NCI-H1417 treated with DMSO at 0.1 percent for 48 hours (cell line): ENCODE results near the gene SPAG7.
"Not testable (repeated sequence)": the region's sequence is repeated elsewhere in the genome, so short reads cannot be mapped to it uniquely, and the experiment has no call there.

ENCODE experiments used
- DNase-seq: peaks from one replicate; lab custom pipeline; 2025; lab: John Stamatoyannopoulos, UW

SPAG7 gene

DNA sequence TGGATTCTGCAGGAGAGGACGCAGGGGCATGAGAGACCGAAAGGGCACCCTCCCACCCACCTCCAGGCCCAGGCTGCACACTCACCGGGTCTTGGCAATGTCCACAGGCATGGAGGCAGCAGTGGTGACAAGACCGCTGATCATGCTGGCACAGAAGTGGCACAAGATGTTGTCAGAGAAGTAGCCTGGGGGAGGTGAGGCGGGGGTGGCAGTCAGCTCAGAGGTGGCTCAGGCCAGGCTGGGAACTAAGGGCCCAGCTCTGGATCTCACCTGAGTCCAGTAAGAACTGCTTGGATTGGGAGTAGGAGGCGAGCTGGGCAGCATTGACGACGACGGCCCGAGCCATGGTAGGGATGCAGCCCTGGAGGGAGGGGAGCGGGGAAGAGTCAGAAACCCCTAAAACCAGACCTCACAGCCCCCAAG is 29.5 kb downstream of the SPAG7 start:
- DNase-seq: no peak

DNA sequence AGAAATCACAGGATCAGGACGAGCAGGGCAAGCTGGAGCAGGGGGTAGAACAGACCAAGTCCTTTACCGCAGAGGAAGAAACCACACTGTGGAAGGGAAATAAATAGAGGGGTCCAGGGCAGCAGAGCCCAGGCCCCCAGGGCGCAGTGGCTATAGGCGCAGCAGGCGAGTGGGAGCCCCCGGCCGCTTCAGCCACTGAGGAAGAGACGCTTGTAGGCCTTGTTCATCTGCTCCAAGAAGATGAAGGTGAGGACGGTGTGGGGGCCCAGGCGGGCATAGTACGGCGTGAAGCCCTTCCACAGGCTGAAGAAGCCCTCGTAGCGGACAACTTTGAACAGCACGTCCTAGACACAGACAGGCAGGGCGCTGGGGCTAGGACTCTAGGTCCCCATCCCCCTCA is 30.1 kb downstream of the SPAG7 start:
- DNase-seq: no peak

DNA sequence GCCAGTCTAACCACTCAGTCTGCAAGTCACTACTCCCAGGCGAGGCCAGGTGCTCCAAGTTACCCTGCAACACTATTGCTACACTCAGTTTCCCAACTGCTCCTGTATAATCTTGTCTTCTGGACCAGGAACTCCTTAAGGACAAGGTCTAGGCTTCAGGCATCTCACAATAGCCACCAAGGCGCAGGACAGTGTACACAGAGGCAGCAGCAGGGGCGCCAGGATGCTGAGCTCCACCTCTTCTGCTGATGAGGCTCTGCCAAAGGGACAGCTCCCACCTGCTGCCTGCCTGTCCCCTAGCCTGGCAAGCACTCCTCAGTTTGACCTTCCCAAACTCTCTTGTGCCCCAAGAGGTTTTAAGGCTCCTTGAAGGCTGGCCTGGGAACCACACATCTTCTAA is 31.2 kb downstream of the SPAG7 start:
- no peak for DNase-seq

DNA sequence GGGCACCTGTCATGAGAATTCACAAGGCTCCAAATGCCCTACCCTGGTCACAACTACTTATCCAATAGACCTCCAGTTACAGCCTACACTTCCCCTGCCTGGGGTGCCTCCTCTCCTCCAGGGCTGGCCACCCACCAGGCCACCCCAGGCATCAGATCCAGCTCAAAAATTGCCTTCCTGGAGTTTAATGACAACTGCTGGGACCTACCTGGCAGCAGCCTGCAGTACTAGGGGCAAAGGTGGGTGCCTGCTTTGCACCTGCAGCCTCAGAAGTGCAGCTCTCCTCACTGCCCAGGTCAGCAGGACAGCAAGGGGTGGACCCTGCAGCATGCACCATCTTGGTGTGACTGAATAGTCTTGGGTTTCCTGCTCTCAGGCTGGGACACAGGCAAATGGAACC is 32.0 kb downstream of the SPAG7 start:
- DNase-seq: no peak

DNA sequence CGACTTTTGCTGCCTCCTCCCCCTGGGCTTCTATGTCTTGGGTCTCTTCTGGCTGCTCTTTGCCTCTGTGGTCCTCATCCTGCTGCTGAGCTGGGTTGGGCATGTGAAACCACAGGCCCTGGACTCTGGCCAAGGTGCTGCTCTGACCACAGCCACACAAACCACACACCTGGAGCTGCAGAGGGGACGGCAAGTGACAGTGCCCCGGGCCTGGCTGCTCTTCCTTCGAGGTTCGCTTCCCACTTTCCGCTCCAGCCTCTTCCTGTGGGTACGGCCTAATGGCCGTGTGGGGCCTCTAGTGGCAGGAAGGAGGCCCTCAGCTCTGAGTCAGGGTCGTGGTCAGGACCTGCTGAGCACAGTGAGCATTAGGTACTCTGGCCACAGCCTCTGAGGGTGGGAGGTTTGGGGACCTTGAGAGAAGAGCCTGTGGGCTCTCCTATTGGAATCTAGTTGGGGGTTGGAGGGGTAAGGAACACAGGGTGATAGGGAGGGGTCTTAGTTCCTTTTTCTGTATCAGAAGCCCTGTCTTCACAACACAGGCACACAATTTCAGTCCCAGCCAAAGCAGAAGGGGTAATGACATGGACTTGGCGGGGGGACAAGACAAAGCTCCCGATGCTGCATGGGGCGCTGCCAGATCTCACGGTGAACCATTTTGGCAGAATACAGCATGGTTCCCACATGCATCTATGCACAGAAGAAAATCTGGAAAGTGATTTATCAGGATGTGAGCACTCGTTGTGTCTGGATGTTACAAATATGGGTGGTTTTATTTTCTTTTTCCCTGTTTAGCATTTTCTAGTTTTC is 33.2 kb downstream of the SPAG7 start:
- no peak for DNase-seq

DNA sequence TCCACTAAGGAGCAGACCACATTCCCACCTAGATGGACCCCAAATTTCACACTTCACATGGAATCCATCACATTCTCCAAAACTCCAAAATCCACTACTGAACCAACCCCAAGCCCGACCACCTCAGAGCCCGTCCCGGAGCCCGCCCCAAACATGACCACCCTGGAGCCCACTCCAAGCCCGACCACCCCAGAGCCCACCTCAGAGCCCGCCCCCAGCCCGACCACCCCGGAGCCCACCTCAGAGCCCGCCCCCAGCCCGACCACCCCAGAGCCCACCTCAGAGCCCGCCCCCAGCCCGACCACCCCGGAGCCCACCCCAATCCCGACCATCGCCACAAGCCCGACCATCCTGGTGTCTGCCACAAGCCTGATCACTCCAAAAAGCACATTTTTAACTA is 34.0 kb downstream of the SPAG7 start:
- DNase-seq: no peak

DNA sequence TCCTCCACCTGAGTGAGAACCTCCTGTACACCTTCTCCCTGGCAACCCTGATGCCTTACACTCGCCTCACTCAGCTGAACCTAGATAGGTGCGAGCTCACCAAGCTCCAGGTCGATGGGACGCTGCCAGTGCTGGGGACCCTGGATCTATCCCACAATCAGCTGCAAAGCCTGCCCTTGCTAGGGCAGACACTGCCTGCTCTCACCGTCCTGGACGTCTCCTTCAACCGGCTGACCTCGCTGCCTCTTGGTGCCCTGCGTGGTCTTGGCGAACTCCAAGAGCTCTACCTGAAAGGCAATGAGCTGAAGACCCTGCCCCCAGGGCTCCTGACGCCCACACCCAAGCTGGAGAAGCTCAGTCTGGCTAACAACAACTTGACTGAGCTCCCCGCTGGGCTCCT is 34.9 kb downstream of the SPAG7 start:
- no peak for DNase-seq

DNA sequence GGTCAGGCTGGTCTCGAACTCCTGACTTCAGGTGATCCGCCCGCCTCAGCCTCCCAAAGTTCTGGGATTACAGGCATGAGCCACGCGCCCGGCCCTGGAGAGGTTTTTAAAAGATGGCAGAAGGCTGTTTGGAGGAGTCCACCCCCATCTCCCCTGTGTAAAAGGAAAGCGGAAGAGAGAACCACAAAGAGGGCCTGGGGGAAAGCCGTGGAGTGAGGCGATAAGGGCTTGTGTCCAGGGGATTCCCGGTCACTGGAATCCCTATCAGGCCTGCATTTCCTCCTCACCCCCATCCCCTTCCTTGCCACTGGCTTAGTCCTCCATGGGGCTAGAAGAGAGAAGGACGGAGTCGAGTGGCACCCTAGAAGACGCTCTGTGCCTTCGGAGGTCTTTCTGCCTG is 35.7 kb downstream of the SPAG7 start, which contains the start of gene GP1BA:
GP1BA (plus strand) TSS at position 315 of the 400 bp plus-strand sequence. CDS start 328 bp downstream, outside the sequence.
- no peak for DNase-seq

DNA sequence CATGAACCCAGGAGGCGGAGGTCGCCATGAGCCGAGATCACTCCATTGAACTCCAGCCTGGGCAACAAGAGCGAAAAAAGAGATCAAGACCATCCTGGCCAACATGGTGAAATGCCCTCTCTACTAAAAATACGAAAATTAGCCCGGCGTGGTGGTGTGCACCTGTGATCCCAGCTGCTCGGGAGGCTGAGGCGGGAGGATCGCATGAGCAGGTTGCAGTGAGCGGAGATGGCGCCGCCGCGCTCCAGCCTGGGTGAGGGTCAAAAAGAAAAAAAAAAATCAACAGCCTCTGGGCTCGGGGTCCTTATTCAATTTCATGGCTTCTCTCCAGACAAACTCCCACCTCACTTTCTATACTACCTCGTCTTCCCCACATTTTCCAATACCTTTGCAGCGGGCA is 38.7 kb downstream of the SPAG7 start:
- DNase-seq: no peak

DNA sequence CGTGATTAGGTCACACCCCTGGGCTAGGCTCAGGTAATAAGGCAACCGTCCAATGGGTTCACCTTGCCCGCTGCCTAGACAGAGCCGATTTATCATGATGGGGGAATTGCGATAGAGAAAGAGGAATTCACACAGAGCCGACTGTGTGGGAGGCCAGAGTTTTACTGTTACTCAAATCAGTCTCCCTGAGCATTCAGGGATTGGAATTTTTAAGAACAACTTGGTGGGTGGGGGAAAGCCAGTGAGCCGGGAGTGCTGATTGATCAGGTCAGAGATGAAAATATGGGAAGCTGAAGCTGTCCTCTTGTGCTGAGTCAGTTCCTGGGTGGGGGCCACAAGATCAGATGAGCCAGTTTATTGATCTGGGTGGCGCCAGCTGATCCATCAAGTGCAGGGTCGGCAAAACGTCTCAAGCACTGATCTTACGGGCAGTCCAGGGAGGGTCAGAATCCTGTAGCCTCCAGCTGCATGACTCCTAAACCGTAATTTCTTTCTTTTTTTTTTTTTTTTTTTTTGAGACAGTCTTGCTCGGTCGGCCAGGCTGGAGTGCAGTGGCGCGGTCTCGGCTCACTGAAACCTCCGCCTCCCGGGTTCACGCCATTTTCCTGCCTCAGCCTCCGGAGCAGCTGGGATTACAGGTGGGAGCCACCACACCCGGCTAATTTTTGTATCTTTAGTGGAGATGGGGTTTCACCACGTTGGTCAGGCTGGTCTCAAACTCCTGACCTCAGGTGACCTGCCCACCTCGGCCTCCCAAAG is 40.9 kb downstream of the SPAG7 start:
- DNase-seq: not testable (repeated sequence)

DNA sequence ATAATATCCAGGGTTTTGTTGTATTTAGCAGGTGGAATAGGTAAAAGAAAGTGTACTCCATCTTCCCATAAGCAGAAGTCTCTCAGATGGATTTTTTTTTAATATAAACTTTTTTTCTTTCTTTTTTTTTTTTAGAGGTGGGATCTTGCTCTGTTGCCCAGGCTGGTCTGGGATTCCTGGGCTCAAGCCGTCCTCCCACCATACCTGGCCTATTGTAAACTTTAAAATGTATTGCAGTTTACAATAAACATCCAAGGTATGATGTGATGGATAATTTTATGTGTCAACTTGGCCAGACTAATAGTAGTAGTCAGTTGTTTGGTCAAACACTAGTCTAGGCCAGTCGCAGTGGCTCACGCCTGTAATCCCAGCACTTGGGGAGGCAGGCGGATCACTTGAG is 46.3 kb downstream of the SPAG7 start:
- no peak for DNase-seq

DNA sequence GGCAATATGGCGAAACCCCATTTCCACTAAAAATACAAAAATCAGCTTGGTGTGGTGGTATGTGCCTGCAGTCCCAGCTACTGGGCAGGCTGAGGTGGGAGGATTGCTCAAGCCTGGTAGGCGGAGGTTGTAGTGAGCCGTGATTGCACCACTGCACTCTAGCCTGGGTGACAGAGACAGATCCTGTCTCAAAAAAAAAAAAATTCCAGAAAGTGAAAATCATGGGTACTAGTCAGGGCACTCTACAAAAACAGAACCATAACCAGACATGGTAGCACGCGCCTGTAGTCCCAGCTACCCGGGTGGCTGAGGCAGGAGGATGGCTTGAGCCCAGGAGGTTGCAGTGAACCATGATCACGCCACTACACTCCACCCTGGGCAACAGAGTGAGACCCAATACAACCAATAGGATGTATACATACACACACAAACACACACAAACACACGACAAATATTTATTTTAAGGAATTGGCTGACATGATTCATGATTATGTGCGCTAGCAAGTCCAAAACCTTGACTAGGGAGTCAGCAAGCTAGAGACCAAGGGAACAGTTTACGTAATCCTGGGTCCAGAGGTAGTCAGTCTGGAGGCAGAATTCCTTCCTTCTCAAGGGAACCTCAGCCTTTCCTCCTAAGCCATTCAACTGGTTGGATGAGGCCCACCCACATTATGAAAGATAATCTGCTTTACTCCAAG is 47.1 kb downstream of the SPAG7 start:
- no peak for DNase-seq

DNA sequence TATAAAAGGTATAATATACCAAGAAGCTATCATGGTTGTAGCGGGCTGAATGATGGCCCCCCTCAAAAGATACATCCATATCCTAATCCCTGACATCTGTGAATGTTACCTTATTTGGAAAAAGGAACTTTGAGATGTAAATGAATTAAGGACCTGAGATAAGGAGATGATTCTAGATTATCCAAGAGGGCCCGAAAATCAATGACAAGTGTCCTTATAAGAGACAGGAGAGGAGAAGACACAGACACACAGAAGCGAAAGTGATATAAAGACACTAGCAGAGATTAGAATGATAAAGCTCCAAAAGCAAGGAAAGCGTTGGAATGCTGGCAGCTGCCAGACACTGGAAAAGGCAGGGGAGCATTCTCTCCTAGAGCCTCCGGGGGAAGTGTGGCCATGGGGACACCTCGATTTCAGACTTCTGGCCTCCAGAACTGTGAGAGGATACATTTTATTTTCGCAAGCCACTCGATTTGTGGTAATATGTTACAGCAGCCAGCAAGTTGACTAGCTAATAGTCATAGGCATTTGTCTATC is 48.0 kb downstream of the SPAG7 start:
- DNase-seq: no peak

DNA sequence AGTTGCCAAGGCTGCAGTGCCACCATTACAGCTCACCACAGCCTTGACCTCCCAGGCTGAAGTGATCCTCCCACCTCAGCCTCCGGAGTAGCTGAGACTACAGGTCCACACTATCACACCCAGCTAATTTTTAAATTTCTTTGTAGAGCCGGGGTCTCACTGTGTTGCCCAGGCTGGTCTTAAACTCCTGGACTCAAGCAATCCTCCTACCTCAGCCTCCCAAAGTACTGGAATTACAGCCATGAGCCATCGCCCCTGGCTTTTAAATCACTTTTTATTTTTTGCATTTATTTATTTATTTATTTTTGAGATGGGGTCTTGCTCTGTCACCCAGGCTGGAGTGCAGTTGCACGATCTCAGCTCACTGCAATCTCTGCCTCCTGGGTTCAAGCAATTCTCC is 53.1 kb downstream of the SPAG7 start:
- not testable (repeated sequence) for DNase-seq

DNA sequence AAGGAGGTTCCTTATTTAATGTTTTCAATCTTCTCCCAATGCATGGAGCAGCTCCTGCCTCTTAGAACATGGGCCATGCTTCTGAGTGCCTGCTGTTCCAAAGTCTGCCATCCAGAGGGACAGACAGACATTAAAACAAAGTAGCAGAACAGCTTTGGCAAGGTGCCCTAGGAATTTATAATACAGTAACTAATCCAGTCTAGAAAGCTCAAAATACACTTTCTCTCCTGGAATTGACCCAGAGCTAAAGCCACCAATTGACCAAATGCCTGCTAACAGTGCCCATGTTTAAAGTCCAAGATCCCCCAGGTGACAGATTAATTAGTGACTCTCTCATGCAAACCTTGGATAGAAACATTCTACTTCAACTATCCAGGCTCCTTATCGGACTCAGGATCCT is 53.6 kb downstream of the SPAG7 start:
- DNase-seq: no peak
